Measurements from ENCODE around the gene LAMTOR2. TPM values are rescaled to one million over a fixed set of nuclear protein-coding genes. Genes with fewer than 3 reads are reported as not detected.

LAMTOR2 gene
- total RNA-seq, 1 experiment from 2014 or later = 60.2 TPM

- Histone ChIP-seq H2AFZ (ENCODE audit: low read depth, low read length, poor library complexity, severe bottlenecking) (no peak overlapping the region), H3K36me3 (ENCODE audit: control insufficient read depth in 1 of 2, insufficient read depth in 2 of 2, low read length in 2 of 2) (no peaks in the 10 kb centered on the region), H3K27me3 (ENCODE audit: insufficient read depth, low read length) (no peaks in the 10 kb centered on the region), H3K9me2 (ENCODE audit: insufficient read depth) (no peaks in the 10 kb centered on the region), H3K4me2 (ENCODE audit: low read length) (peak overlapping the region; percentile 41), H3K27ac (ENCODE audit: low read depth, low read length) (peak overlapping the region; percentile 30), H4K20me1 (ENCODE audit: insufficient read depth) (no peaks in the 10 kb centered on the region), H3K4me1 (ENCODE audit: control insufficient read depth in 1 of 2, insufficient read depth in 2 of 2, low read length in 2 of 2) (peaks cover 33 to 66% of the 10 kb centered on the region in 2 experiments), H3K9me3 (ENCODE audit: control insufficient read depth in 1 of 2, insufficient read depth in 1 of 2, low read depth in 1 of 2, low read length in 2 of 2) (no peaks in the 10 kb centered on the region), H3K4me3 (replicated peaks in 1 of 2; ENCODE audit: low read depth in 1 of 2, low read length in 2 of 2) (no peak overlapping the region), H3K79me2 (ENCODE audit: insufficient read depth, low read length) (no peaks in the 10 kb centered on the region), H3K9ac (ENCODE audit: low read length) (peak overlapping the region; percentile 36)
- BruUV-seq (replicated peaks) = no TSS peak
- TF ChIP-seq CTCF (IDR thresholded peaks at IDR 0.05 in 2 of 3, conservative IDR thresholded peaks at IDR 0.05 in 1 of 3; ENCODE audit: borderline replicate concordance in 1 of 3, insufficient read depth in 1 of 3, low read depth in 2 of 3, low read length in 2 of 3) = peak in 2 of 3 experiments; percentile 98 to 99; a peak in 4 of 6 replicates
- no peak for TF ChIP-seq SIN3A (IDR thresholded peaks at IDR 0.05; ENCODE audit: low read depth)
- no peak for TF ChIP-seq ZBTB33 (IDR thresholded peaks at IDR 0.05; ENCODE audit: extremely low read depth, insufficient replicate concordance, low read length)
- TF ChIP-seq ELF1 (IDR thresholded peaks at IDR 0.05; ENCODE audit: borderline replicate concordance, low read depth) = no peak
- peak; percentile 33; the same call in 1 of the 2 replicates for TF ChIP-seq POLR2AphosphoS5 (IDR thresholded peaks at IDR 0.05; ENCODE audit: low read depth, low read length)
- peak; percentile 45 for TF ChIP-seq YY1 (IDR thresholded peaks at IDR 0.05; ENCODE audit: extremely low read depth, insufficient replicate concordance, low read depth, low read length)
- TF ChIP-seq RAD21 (IDR thresholded peaks at IDR 0.05; ENCODE audit: low read depth) = no peak
- no peak for TF ChIP-seq CBX3 (IDR thresholded peaks at IDR 0.05; ENCODE audit: low read depth)
- no peak for TF ChIP-seq REST (IDR thresholded peaks at IDR 0.05; ENCODE audit: low read depth)
- TF ChIP-seq SP1 (IDR thresholded peaks at IDR 0.05; ENCODE audit: low read depth) = no peak
- TF ChIP-seq ZNF274 (IDR thresholded peaks at IDR 0.05; ENCODE audit: low read depth, low read length) = no peak
- no peak for TF ChIP-seq EZH2 (IDR thresholded peaks at IDR 0.05)
- TF ChIP-seq ZFX (IDR thresholded peaks at IDR 0.05) = no peak
- no peak for TF ChIP-seq POLR2A (IDR thresholded peaks at IDR 0.05; ENCODE audit: borderline replicate concordance, extremely low read depth, insufficient read depth, insufficient read length)
- TF ChIP-seq ATF3 (IDR thresholded peaks at IDR 0.05) = no peak
- TF ChIP-seq CEBPB (IDR thresholded peaks at IDR 0.05; ENCODE audit: low read depth) = no peak
- no peak for TF ChIP-seq EZH2phosphoT487 (IDR thresholded peaks at IDR 0.05; ENCODE audit: borderline replicate concordance)
- TF ChIP-seq SRF (IDR thresholded peaks at IDR 0.05; ENCODE audit: low read depth) = no peak
- ChIA-PET RAD21 (ENCODE audit: low non-redundant PET in 1 of 2, low total read pairs in 2 of 2, uncharacterized antibody in 2 of 2, unreplicated experiment in 2 of 2) (interaction anchor here (0.6 to 6.2 kb wide), 6 partner anchors 18 to 655 kb away, joined by 3 to 43 read pairs (median 6); partner anchors contain the start of genes HDGF (in 1 of the 2) and LMNA (in 1 of the 2)), POLR2A (interaction anchor here (0.5 to 6.5 kb wide), 5 partner anchors 17 to 63 kb away, joined by 3 to 56 read pairs (median 5); no protein-coding TSS in a partner anchor), CTCF (interaction anchor here (0.6 to 7.6 kb wide), 12 partner anchors 8 to 129 kb away, joined by 3 to 189 read pairs (median 4); partner anchors contain the start of genes MEX3A and PMF1)
- intact Hi-C loops (cut with micrococcal nuclease) = loop anchor here (1.0 kb wide), 1 partner anchor 33 kb away; no protein-coding TSS in a partner anchor
- peak; percentile 54 for DNase-seq (ENCODE audit: low read depth, low spot score)
- peak; percentile 96 for ATAC-seq
Measured at GRCh38 chr1:156096640-156097391, 42.2 kb downstream of the LAMTOR2 start.

All from HCT116 (cell line).